Right lung (tissue), 5 donors: ENCODE results near the gene FAM227B. TPM values are rescaled to one million over a fixed set of nuclear protein-coding genes. Genes with fewer than 3 reads are reported as not detected.
"Not testable (repeated sequence)": the region's sequence is repeated elsewhere in the genome, so short reads cannot be mapped to it uniquely, and the experiment has no call there.

Experiments
- DNase-seq, 2 donors: peaks; one replicate each; pipeline ENCODE4 v3.0.0-alpha.2; 2013
- polyA plus RNA-seq, 5 donors: library from polyadenylated mRNA; unstranded; fragments of 120-200 nt; gene quantifications; one replicate each; pipeline versions ENCODE4 v1.2.1 to v1.2.3, GENCODE V29; 2013; ENCODE audit warnings: inconsistent platforms in 1 of 5, low replicate concordance in 1 of 5; ENCODE audit not compliant: insufficient read length in 5 of 5, insufficient read depth in 1 of 5

FAM227B gene
- polyA plus RNA-seq, 5 donors = 12.0 to 17.1 (median 15.6) TPM

DNA sequence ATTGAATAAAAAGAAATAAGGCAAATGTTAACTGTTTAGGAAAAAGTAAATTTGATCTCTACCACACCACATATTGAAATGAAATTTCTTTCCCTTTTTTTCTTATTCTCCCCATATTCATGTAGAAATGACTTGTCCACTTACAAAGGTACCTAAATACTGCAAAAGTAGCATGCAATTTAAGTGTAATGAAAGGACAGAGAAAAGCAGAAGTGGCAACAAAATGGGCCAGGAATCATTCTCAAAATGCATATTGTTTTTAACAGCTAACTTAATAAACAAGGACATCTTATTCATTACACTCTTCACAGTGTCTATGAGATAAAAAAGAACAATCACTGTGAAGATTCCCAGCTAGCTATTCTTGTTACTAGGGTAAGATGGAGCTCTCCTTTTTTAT is 238.2 kb downstream of the FAM227B start:
- DNase-seq = no peak

- no peak for DNase-seq
Measured at GRCh38 chr15:49380912-49381311, 239.7 kb downstream of the FAM227B start.

- DNase-seq = no peak
Measured at GRCh38 chr15:49379996-49380395, 240.6 kb downstream of the FAM227B start.

- DNase-seq = no peak
Measured at GRCh38 chr15:49372366-49372765, 248.3 kb downstream of the FAM227B start.

DNA sequence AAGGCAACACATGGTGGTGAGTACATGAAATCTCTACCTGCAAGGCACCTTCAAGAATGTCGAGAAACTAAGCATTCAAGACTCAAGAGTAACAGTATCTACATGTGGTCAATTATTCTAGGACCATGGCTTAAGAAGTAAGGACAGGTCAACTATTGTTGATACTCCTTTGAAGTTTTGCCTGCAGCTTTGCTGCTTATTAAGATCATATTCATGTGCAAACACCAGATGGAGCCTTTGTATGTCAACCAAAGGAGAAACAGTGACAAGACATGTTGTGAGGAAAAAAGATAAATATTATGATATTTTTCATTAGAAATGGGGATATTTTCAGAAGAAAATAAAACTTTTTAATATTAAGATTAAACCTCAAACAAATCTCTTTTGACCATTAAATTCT is 249.8 kb downstream of the FAM227B start:
- DNase-seq = no peak

GRCh38 chr15:49366496-49366895 is 254.1 kb downstream of the FAM227B start:
- no peak for DNase-seq

GRCh38 chr15:49361370-49361769 is 259.2 kb downstream of the FAM227B start:
- no peak for DNase-seq

- not testable (repeated sequence) for DNase-seq
Measured at GRCh38 chr15:49354439-49354838, 266.2 kb downstream of the FAM227B start.

DNA sequence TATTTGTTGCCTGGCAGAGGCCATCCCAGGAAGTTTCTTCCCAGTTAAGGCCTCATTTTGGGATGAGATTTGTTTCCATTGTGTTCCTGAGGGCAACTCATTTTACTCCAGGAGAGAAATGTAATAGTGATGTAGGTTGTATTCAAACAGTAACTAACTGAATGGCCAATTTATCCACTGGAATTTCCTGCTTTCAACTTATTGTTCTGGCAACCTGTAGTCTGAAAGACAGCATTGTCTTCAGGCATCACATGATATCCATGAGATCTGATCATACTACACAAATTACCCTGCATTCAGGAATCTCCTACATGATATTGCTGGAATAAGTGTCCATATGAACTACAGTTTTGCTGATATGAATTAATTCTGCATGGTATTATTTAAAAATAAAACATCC is 277.1 kb downstream of the FAM227B start:
- DNase-seq = no peak

GRCh38 chr15:49339656-49340055 is 281.0 kb downstream of the FAM227B start:
- no peak for DNase-seq

GRCh38 chr15:49331951-49332350 is 288.7 kb downstream of the FAM227B start:
- no peak for DNase-seq

DNA sequence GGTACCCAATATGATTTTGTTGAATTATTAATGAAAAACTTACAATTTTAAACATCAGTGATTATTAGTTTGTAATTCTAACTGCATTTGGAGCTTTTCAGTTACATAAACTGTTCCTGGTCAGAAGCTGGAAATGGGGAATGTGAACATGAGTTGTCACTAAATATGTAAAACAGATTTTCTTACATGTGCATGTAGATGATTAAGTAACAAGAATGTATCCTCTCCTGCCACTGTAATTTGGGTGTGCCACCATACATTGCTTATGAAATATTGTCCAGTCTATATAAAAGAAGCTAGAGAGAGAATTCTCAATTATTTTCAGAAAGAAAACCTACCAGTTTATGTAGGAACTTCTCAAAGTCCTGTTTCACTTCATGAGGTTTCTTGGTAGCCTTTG is 289.2 kb downstream of the FAM227B start:
- DNase-seq = no peak

DNA sequence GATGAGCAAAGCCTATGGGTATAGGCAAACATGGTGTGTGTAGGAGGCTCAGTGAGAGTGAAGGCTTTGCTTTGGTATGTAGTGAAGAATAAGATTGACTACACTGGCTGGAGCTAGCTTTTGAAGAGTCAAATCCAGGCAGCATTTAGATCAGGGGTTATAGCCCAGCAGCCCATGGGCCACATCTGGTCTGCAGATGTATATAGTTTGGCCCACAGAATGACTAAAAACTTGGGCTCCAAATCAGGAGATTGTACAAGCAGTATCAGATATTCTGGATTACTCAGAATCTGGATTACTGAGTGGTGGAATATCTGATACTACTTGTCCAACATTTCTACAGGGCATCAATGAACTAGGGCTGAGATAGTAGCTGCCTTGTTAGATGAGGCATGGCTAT is 290.5 kb downstream of the FAM227B start:
- no peak for DNase-seq

DNA sequence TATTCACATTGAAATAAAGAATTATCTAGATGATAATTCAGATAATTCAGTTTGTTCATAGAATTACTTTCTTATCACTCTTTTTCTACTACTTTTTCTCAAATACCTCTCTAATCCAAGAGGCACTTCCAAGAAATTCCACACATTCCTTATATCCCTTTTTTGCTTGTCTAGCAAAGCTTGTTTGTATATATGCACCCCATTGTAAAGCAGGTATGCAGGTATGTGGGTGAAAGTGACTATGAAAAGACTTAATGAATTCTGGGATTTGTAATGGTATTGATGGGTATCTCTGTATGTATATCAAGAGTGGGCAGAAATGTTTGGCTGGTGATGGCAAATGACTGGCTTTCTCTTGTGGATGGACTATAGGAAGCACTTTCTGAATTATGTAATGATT is 291.7 kb downstream of the FAM227B start:
- DNase-seq = no peak

DNA sequence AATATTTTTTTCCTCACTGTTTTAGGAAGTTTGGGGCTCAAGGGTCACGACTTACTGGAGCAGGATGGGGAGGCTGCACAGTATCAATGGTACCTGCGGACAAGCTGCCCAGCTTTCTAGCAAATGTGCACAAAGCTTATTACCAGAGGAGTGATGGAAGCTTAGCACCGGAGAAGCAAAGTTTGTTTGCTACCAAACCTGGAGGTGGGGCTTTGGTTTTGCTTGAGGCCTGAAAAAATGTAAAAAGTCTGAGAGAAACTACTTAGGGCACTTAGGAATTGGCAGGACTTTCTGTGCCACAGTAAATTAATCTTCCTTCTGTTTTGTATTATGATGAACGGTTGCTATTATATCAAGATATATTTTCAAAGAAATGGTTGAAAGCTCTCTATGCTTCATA is 292.7 kb downstream of the FAM227B start:
- DNase-seq = no peak

DNA sequence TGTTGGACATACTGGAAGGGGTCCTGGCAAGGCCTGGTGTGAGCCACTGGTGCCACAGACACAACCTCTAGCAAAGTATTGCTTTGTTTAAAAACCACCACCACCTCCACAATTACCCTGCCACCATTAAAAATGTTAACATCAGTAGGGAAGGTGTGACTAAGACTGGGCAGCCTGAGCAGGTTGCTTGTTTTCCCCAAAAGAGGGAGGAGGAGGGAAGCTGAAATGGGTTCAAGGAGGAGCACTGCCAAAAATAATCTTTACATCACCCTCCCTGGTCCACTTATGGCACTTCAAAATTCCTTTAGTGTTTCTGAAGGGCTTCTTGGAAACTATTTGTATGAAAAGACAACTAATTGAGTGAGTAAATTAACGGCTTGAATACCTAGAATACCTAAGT is 297.4 kb downstream of the FAM227B start:
- no peak for DNase-seq

- no peak for DNase-seq
Measured at GRCh38 chr15:49320351-49320750, 300.3 kb downstream of the FAM227B start.

DNA sequence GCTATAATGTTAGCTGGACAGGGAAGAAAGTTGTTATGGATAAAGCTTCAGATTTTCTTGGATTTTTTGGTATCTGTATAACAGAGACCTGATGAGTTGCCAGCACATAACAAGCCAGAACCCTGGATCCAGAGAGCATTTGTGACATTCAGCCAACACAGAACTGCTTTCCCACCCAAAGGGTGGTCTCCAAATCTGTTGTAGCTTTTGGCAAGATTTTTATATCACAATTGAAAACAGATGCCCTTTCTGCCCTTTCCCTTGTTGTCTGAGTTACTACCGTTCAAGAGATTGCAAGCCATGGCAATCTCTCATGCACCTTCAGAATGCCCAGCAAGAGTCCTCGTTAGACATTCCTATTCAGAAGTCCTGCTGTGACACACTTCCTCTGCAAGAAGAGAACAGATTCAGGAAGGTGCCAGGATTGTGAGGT is 305.2 kb downstream of the FAM227B start:
- no peak for DNase-seq

DNA sequence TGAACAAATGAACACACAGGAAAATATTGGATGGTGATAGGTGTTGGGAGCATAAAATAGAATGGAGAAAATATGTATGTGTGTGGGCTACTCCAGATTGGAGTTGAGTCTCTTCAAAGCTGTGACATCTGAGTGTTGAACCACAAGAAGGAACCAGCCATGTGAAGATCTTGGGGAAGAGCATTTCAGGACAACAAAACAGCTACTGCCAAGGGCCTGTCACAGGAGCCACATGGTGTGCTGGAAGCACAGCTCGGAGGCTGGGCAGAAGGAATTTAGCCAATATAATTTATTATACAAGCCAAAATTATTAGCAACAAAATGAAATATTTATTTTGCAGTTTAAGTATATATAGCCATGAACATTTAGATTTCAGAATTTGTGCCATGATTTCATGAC is 305.9 kb downstream of the FAM227B start:
- peak in 1 of 2 donors; percentile 21 for DNase-seq

DNA sequence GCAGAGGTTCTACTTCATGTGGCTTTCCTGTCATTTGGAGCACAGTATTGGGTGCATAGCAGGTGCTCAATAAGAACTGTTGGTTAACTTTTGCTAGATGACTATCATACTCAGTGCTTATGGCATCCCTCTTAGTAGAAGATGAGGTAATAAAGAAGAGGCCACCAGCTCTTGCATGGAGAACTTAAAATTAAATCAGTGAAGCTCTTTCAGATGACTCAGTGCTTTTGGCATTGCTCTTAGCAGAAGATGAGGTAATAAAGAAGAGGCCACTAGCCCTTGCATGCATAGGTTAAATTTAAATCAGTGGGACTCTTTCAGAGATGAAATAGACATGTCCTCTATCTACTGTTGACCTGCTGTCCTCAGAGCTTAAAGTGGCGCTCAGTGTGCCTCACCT is 307.0 kb downstream of the FAM227B start:
- DNase-seq = no peak

- DNase-seq = no peak
Measured at GRCh38 chr15:49309889-49310288, 310.7 kb downstream of the FAM227B start.

- no peak for DNase-seq
Measured at GRCh38 chr15:49308686-49309085, 311.9 kb downstream of the FAM227B start.

DNA sequence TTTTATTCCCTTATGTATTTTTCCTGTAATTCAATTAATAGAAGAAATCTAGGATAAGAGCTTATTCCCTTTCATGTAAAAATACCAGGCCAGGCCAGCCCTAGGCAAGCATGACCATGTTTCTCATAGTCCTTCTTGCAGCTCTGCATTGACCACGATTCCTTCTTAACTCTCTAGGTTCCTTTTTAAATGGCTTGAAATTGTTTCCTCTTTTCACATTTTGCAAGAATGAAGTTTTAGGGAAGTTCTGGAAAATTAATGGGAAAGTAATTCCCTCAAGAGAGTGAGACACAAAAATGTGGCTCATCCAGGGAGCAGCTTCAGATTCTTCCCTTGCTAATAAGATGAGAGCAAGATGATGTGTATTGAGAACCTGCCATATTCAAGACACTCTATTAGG is 314.1 kb downstream of the FAM227B start:
- DNase-seq = no peak

DNA sequence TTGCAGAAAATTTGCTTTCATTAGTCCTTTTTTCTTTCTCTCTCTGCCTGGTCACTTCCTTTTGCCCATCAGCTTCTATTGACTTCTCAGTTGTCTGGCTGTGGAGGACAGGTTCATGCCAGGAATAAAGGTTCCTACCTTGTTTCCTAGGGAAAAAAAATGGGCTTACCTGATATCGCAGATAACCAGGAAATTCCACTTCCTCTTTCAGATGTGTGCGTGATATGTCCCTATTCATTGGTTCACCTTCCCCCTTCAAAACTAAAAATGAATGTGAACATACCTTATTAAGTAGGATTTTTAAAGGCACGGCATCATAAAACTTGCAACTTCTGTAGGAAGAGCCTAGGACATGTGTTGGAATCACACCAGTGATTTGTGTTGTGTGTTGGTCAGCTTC is 317.6 kb downstream of the FAM227B start:
- no peak for DNase-seq

DNA sequence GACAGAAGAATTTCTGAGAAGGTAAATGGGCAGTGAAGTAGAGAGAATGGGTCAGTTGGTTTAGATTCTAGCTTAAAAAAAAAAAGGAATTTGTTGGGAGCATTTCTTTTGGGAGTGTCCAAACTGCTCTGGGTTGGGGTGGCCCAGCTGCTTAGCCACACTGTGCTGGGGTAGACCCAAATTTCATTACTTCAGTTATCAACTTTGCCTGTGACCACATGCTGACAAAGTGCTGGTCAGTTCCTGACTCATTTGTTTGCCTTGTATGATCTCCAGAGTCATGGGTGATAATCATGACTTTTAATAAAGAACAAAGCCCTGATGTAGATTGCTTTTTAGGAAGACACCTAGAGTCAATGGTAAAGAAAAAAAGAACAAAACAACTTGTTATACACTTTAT is 319.1 kb downstream of the FAM227B start:
- DNase-seq = no peak
